Measurements from ENCODE around the gene TMUB2.

DNA sequence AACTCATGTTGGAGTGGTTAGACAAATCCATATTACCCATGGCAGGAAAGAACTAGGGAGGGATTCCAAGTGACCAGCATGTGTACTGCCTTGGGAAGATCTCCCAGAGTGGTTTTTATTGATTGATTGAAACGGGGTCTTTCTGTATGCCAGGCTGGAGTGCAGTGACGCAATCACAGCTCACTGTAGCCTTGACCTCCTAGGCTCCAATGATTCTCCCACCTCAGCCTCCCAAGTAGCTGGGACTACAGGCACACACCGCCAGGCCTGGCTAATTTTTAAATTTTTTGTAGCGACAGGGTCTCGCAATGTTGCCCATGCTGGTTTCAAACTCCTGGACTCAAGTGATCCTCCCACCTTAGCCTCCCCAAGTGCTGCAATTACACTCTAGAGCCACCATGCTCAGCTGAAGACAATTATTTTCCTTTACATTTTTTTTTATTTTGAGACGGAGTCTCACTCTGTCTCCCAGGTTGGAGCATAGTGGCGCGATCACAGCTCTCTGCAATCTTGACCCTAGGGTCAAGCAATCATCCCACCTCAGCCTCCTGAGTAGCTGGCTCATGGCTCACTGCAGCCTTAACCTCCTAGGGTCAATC is 2.5 kb upstream of the TMUB2 start:
- TF ChIP-seq EZH2 (IDR thresholded peaks at IDR 0.05; ENCODE audit: borderline replicate concordance, low read length) = no peak
- TF ChIP-seq, protein P1, sequence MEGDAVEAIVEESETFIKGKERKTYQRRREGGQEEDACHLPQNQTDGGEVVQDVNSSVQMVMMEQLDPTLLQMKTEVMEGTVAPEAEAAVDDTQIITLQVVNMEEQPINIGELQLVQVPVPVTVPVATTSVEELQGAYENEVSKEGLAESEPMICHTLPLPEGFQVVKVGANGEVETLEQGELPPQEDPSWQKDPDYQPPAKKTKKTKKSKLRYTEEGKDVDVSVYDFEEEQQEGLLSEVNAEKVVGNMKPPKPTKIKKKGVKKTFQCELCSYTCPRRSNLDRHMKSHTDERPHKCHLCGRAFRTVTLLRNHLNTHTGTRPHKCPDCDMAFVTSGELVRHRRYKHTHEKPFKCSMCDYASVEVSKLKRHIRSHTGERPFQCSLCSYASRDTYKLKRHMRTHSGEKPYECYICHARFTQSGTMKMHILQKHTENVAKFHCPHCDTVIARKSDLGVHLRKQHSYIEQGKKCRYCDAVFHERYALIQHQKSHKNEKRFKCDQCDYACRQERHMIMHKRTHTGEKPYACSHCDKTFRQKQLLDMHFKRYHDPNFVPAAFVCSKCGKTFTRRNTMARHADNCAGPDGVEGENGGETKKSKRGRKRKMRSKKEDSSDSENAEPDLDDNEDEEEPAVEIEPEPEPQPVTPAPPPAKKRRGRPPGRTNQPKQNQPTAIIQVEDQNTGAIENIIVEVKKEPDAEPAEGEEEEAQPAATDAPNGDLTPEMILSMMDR (IDR thresholded peaks at IDR 0.05; ENCODE audit: low read length) = no peak

Data from OCI-LY1 (cell line).